Heart right ventricle (tissue), 16 donors: ENCODE data around the gene LATS1. TPM values are rescaled to one million over a fixed set of nuclear protein-coding genes. Genes with fewer than 3 reads are reported as not detected.
A peak's percentile ranks its signal among the peaks of the same experiment; 100 is the strongest.
"Not testable (repeated sequence)": the region's sequence is repeated elsewhere in the genome, so short reads cannot be mapped to it uniquely, and the experiment has no call there.

Experiments used
- ATAC-seq, 8 donors: fragments of 200-7000 bp; cut with Tn5 transposase; one replicate each; pipeline ENCODE4 v1.9.1; 2020; ENCODE audit warnings: mild to moderate bottlenecking in 8 of 8, moderate library complexity in 8 of 8, moderate number of reproducible peaks in 1 of 8
- DNase-seq, 2 donors: peaks; one replicate each; pipeline ENCODE4 v3.0.0-alpha.2; 2020
- H3K27ac ChIP-seq, 10 donors: fragments of 200-600 bp; sonication (generic) in 2 of 10; one replicate each; pipeline versions ENCODE4 v1.5.0 to v1.8.0; 2020 to 2022; ENCODE audit warnings: mild to moderate bottlenecking in 3 of 10
- H3K27me3 ChIP-seq, 7 donors: fragments of 200-600 bp; one replicate each; pipeline ENCODE4 v1.8.0; 2021 to 2022; ENCODE audit warnings: mild to moderate bottlenecking in 2 of 7
- H3K36me3 ChIP-seq, 9 donors: fragments of 200-600 bp; sonication (generic) in 1 of 9; one replicate each; pipeline versions ENCODE4 v1.5.0 to v1.8.0; 2020 to 2022; ENCODE audit warnings: mild to moderate bottlenecking in 2 of 9
- H3K4me1 ChIP-seq, 9 donors: fragments of 200-600 bp; sonication (generic) in 1 of 9; one replicate each; pipeline versions ENCODE4 v1.5.0 to v1.8.0; 2020 to 2022; ENCODE audit warnings: mild to moderate bottlenecking in 4 of 9
- H3K4me3 ChIP-seq, 10 donors: fragments of 200-600 bp; sonication (generic) in 2 of 10; one replicate each; pipeline versions ENCODE4 v1.5.0 to v1.8.0; 2020 to 2022; ENCODE audit warnings: mild to moderate bottlenecking in 7 of 10, moderate library complexity in 2 of 10
- H3K9me3 ChIP-seq, 11 donors: fragments of 200-600 bp in 10 of 11; sonication (generic) in 2 of 11; one replicate each; pipeline versions ENCODE4 v1.5.0 to v1.8.0; 2013 to 2022; ENCODE audit warnings: mild to moderate bottlenecking in 2 of 11, control low read depth in 1 of 11, moderate library complexity in 1 of 11
- WGBS, 2 donors: extraction: QIAGEN DNeasy Blood & Tissue Kit; methylation state at CpG; one replicate each; pipeline ENCODE4 v1.1.7; 2013; ENCODE audit warnings: inconsistent platforms in 1 of 2; 5-methylcytosine and 5-hydroxymethylcytosine counted together
- intact Hi-C, 10 donors: fragments of 100-400 bp; cut with DNase I; formaldehyde crosslinking; loops; one replicate each; pipeline versions ENCODE4 v1.11.1 to v1.14.2; 2022
- polyA plus RNA-seq, 2 donors: library from polyadenylated mRNA; stranded (reverse); fragments of 200-250 nt; gene quantifications; one replicate each; pipeline ENCODE4 v1.2.3, GENCODE V29; 2013
- total RNA-seq, 10 donors: library from RNA; stranded (reverse); fragmentation: NEBNext Ultra II Directional in 3 of 10; extraction: Animal tissue kit (Norgen Biotek cat#: 25700) in 3 of 10; gene quantifications; one replicate each; pipeline versions ENCODE4 v1.2.1 to v1.2.4, GENCODE V29; 2021 to 2023
- TF ChIP-seq, protein P1 (sequence below), 9 donors: fragments of 200-600 bp; sonication (generic) in 2 of 9; IDR thresholded peaks; one replicate each; pipeline versions ENCODE4 v1.5.0 to v1.8.0; 2021 to 2022; ENCODE audit warnings: antibody characterized with exemption in 9 of 9, mild to moderate bottlenecking in 5 of 9, moderate library complexity in 1 of 9
- donor health status: Arrhythmogenic right ventricular cardiomyopathy.
- donor health status: ischemic (EF 13 %, LVEDD 7.1; RV severe dilation, severe dysfunction).
- donor health status: healthy with polysubstance abuse.
- donor health status: DM: no; HTN: yes; CAD: no.
- donor health status: DM: no; HTN: no; CAD: no.
- donor health status: ischemic (EF 25% LVEDD 6.9; RV normal size, moderate dysfunction).
- donor health status: ischemic (EF 25% LVEDD 5.7; RV mildly dilated, moderate dysfunction).
- donor health status: healthy.
- donor health status: DM: yes; HTN: yes; CAD: no.
- donor health status: Ischemic cardiomyopathy.
- donor health status: ischemic (EF 35%, LVEDD 5.7; RV mildly dilated, moderate dysfunction).
- donor health status: nonischemic (EF 11% LVEDD 7.7; RV severe dilation, severe dysfunction).
- donor health status: DM: yes; HTN: yes; CAD: no.
- donor health status: PGD.
- donor health status: ischemic (EF 29% LVEDD 5.4; RV normal size, mild dysfunction).
- donor health status: nonischemic (EF 23%, LVEDD 6.1; RV moderate dilation, normal function).

The LATS1 gene
- total and polyA plus RNA-seq, 12 donors, result 2.9 to 16.9 (median 12.8) TPM

- Histone ChIP-seq H3K4me1 (peaks cover 0 to 67% (median 31%) of the 10 kb centered on the region in 9 donors), H3K9me3 (no peaks in the 10 kb centered on the region), H3K36me3 (peaks cover 0 to 35% (median 10%) of the 10 kb centered on the region in 9 donors), H3K27me3 (no peaks in the 10 kb centered on the region), H3K27ac (peak overlapping the region in 3 of 10 donors; percentile 33 to 61 (median 45)), H3K4me3 (no peak overlapping the region)
- WGBS, 2 donors, result 93% methylated on average over 7 of the region's 7 CpGs
- ATAC-seq (no peak), DNase-seq (no peak)
- TF ChIP-seq, protein P1, sequence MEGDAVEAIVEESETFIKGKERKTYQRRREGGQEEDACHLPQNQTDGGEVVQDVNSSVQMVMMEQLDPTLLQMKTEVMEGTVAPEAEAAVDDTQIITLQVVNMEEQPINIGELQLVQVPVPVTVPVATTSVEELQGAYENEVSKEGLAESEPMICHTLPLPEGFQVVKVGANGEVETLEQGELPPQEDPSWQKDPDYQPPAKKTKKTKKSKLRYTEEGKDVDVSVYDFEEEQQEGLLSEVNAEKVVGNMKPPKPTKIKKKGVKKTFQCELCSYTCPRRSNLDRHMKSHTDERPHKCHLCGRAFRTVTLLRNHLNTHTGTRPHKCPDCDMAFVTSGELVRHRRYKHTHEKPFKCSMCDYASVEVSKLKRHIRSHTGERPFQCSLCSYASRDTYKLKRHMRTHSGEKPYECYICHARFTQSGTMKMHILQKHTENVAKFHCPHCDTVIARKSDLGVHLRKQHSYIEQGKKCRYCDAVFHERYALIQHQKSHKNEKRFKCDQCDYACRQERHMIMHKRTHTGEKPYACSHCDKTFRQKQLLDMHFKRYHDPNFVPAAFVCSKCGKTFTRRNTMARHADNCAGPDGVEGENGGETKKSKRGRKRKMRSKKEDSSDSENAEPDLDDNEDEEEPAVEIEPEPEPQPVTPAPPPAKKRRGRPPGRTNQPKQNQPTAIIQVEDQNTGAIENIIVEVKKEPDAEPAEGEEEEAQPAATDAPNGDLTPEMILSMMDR (IDR thresholded peaks at IDR 0.05), result no peak
- intact Hi-C loops, result no loop called here
These were observed 38.3 kb upstream of the LATS1 start for GRCh38 chr6:149756261-149756636.

GRCh38 chr6:149755300-149756260, 37.7 kb upstream of the LATS1 start:
- TF ChIP-seq, protein P1 (IDR thresholded peaks at IDR 0.05), result no peak
- Histone ChIP-seq H3K9me3 (no peaks in the 10 kb centered on the region), H3K27ac (peak overlapping the region in 5 of 10 donors; percentile 23 to 61 (median 45)), H3K4me3 (no peak overlapping the region), H3K4me1 (peaks cover 0 to 68% (median 38%) of the 10 kb centered on the region in 9 donors), H3K27me3 (no peaks in the 10 kb centered on the region), H3K36me3 (peaks cover 0 to 31% (median 9%) of the 10 kb centered on the region in 9 donors)
- ATAC-seq (peak; percentile 34 to 94 (median 79)), DNase-seq (no peak)
- 76 to 77% methylated on average over 9 of the region's 9 CpGs for WGBS, 2 donors
- intact Hi-C loops, result no loop called here

GRCh38 chr6:149754548-149754947, 36.6 kb upstream of the LATS1 start:
- Histone ChIP-seq H3K4me3 (no peak overlapping the region), H3K4me1 (peaks cover 0 to 72% (median 42%) of the 10 kb centered on the region in 9 donors), H3K27me3 (no peaks in the 10 kb centered on the region), H3K27ac (no peak overlapping the region), H3K9me3 (no peaks in the 10 kb centered on the region), H3K36me3 (peaks cover 0 to 21% (median 0%) of the 10 kb centered on the region in 9 donors)
- intact Hi-C loops, result no loop called here
- DNase-seq (no peak), ATAC-seq (no peak)
- WGBS, 2 donors, result 67% methylated on average over 4 of the region's 4 CpGs
- TF ChIP-seq, protein P1 (IDR thresholded peaks at IDR 0.05), result no peak

GRCh38 chr6:149753374-149753637, 35.4 kb upstream of the LATS1 start:
- peaks cover 0 to 75% (median 42%) of the 10 kb centered on the region in 9 donors for H3K4me1 ChIP-seq
- H3K4me3 ChIP-seq, ATAC-seq, H3K27me3 ChIP-seq, H3K9me3 ChIP-seq, DNase-seq, intact Hi-C loops: not testable (repeated sequence)
- peak overlapping the region in 1 of 10 donors; percentile 66 for H3K27ac ChIP-seq
- H3K36me3 ChIP-seq, result peaks cover 0 to 12% (median 0%) of the 10 kb centered on the region in 9 donors
- WGBS, 2 donors, result 92 to 100% methylated on average over 3 of the region's 3 CpGs
